SK-N-SH treated with all-trans-retinoic acid at 6 μM for 48 hours (cell line): Measurements from ENCODE around the gene NFIA.

Source experiments
- BACH2 ChIP-seq: fragments of 250-450 bp; sonication (Bioruptor Pico); IDR thresholded peaks from 2 replicates; pipeline ENCODE4 v1.9.0; 2021; ENCODE audit warnings: mild to moderate bottlenecking, borderline replicate concordance
- ZFP3 ChIP-seq: fragments of 250-450 bp; sonication (Bioruptor Pico); IDR thresholded peaks from 2 replicates; pipeline ENCODE4 v1.5.0; 2020; ENCODE audit warnings: mild to moderate bottlenecking, moderate library complexity

GRCh38 chr1:61274939-61275338, 192.6 kb downstream of the NFIA start:
- TF ChIP-seq ZFP3 (no peak), BACH2 (no peak)
